DND-41 (cell line): ENCODE data around the gene MCF2L.

ENCODE experiments used
- ATAC-seq: fragments of 200-7000 bp; cut with Tn5 transposase; 3 replicates; pipeline ENCODE4 v1.9.1; 2021; ENCODE audit warnings: low read depth; ENCODE audit not compliant: insufficient read depth
- DNase-seq: peaks from one replicate; pipeline ENCODE4 v3.0.0-alpha.2; 2020
- H2AFZ ChIP-seq: 2 replicates; pipeline ENCODE4 v1.6.0; 2012; ENCODE audit warnings: low read depth, low read length
- H3K27ac ChIP-seq: 2 replicates; pipeline ENCODE4 v1.5.1; 2012; ENCODE audit warnings: low read length, inconsistent platforms
- H3K27me3 ChIP-seq: fragments of 200-600 bp; sonication (generic); 2 replicates; pipeline ENCODE4 v1.6.0; 2012; ENCODE audit warnings: low read length, mild to moderate bottlenecking, inconsistent platforms; ENCODE audit not compliant: insufficient read depth, poor library complexity
- H3K36me3 ChIP-seq: 2 replicates; pipeline ENCODE4 v1.5.1; 2012; ENCODE audit warnings: low read length, inconsistent platforms; ENCODE audit not compliant: insufficient read depth
- H3K4me1 ChIP-seq: 2 replicates; pipeline ENCODE4 v1.5.1; 2012; ENCODE audit warnings: mild to moderate bottlenecking, low read length; ENCODE audit not compliant: insufficient read depth
- H3K4me2 ChIP-seq: 2 replicates; pipeline ENCODE4 v1.6.0; 2012; ENCODE audit warnings: mild to moderate bottlenecking, moderate library complexity, low read length, inconsistent platforms; ENCODE audit not compliant: insufficient read depth
- H3K4me3 ChIP-seq, 2 experiments: fragments of 200-600 bp in 1 of 2; shearing (Covaris generic) in 1 of 2; 2 replicates each; pipeline ENCODE4 v1.5.1; 2012 to 2016; ENCODE audit warnings: inconsistent platforms in 2 of 2, low read length in 2 of 2, mild to moderate bottlenecking in 2 of 2, low read depth in 1 of 2, moderate library complexity in 1 of 2
- H3K79me2 ChIP-seq: 2 replicates; pipeline ENCODE4 v1.6.0; 2012; ENCODE audit warnings: low read length, inconsistent platforms; ENCODE audit not compliant: insufficient read depth
- H3K9ac ChIP-seq: 2 replicates; pipeline ENCODE4 v1.6.0; 2012; ENCODE audit warnings: low read depth, mild to moderate bottlenecking, inconsistent platforms, low read length, moderate library complexity
- H3K9me3 ChIP-seq: 2 replicates; pipeline ENCODE4 v1.5.1; 2012; ENCODE audit warnings: low read length, moderate library complexity, mild to moderate bottlenecking, inconsistent platforms; ENCODE audit not compliant: insufficient read depth, severe bottlenecking
- H4K20me1 ChIP-seq: 2 replicates; pipeline ENCODE4 v1.6.0; 2012; ENCODE audit warnings: low read length; ENCODE audit not compliant: insufficient read depth
- CTCF ChIP-seq: IDR thresholded peaks from 2 replicates; pipeline ENCODE4 v1.5.1; 2012; ENCODE audit warnings: borderline replicate concordance, low read length, moderate library complexity, mild to moderate bottlenecking; ENCODE audit not compliant: poor library complexity, severe bottlenecking; ENCODE audit errors: extremely low read depth
- EZH2 ChIP-seq: IDR thresholded peaks from 3 replicates; pipeline ENCODE4 v1.6.1; 2012; ENCODE audit warnings: borderline replicate concordance, low read depth, mild to moderate bottlenecking, moderate library complexity, low read length, inconsistent platforms; ENCODE audit not compliant: severe bottlenecking

Gene MCF2L

GRCh38 chr13:112955956-112956355 is 13.1 kb upstream of the MCF2L start:
- no peaks in the 10 kb centered on the region for H3K4me1 ChIP-seq
- H4K20me1 ChIP-seq, result peaks cover 9% of the 10 kb centered on the region; the same call in 1 of the 2 replicates
- no peak for TF ChIP-seq CTCF
- no peak for TF ChIP-seq EZH2

GRCh38 chr13:112956571-112957294 is 12.3 kb upstream of the MCF2L start:
- H3K9me3 ChIP-seq, result no peaks in the 10 kb centered on the region
- no peaks in the 10 kb centered on the region for H3K36me3 ChIP-seq
- no peak for DNase-seq
- peaks cover 9% of the 10 kb centered on the region; the same call in 1 of the 2 replicates for H4K20me1 ChIP-seq
- no peak overlapping the region for H3K4me2 ChIP-seq
- TF ChIP-seq CTCF, result no peak
- TF ChIP-seq EZH2, result no peak
- H3K9ac ChIP-seq, result no peak overlapping the region
- H3K27me3 ChIP-seq, result peaks cover 17% of the 10 kb centered on the region
- no peak overlapping the region for H3K4me3 ChIP-seq
- no peak overlapping the region for H3K27ac ChIP-seq
- H2AFZ ChIP-seq, result no peak overlapping the region
- H3K79me2 ChIP-seq, result no peaks in the 10 kb centered on the region
- no peak for ATAC-seq
- H3K4me1 ChIP-seq, result no peaks in the 10 kb centered on the region

More at GRCh38 chr13:112955956-112956355, 13.1 kb upstream of the MCF2L start:
- Histone ChIP-seq H3K4me3 (no peak overlapping the region), H3K9me3 (no peaks in the 10 kb centered on the region), H3K36me3 (no peaks in the 10 kb centered on the region), H2AFZ (no peak overlapping the region), H3K27ac (no peak overlapping the region), H3K79me2 (no peaks in the 10 kb centered on the region), H3K4me2 (no peak overlapping the region), H3K9ac (no peak overlapping the region), H3K27me3 (peaks cover 22% of the 10 kb centered on the region)
- DNase-seq (no peak), ATAC-seq (no peak)

- TF ChIP-seq EZH2 (no peak), CTCF (no peak)
- no peak for DNase-seq
- Histone ChIP-seq H3K4me3 (no peak overlapping the region), H3K27me3 (peaks cover 12% of the 10 kb centered on the region), H4K20me1 (peaks cover 9% of the 10 kb centered on the region; the same call in 1 of the 2 replicates), H3K9me3 (no peaks in the 10 kb centered on the region), H3K4me2 (no peak overlapping the region), H3K4me1 (no peaks in the 10 kb centered on the region), H2AFZ (no peak overlapping the region), H3K9ac (no peak overlapping the region), H3K27ac (no peak overlapping the region), H3K79me2 (no peaks in the 10 kb centered on the region), H3K36me3 (no peaks in the 10 kb centered on the region)
- no peak for ATAC-seq
Measured at GRCh38 chr13:112957295-112957677, 11.7 kb upstream of the MCF2L start.
